ENCODE results near the gene HTRA3. TPM values are rescaled to one million over a fixed set of nuclear protein-coding genes. Genes with fewer than 3 reads are reported as not detected.

HTRA3 gene
- total RNA-seq, 4 donors from 2014 or later: 1.8 to 13.0 (median 6.6) TPM

DNA sequence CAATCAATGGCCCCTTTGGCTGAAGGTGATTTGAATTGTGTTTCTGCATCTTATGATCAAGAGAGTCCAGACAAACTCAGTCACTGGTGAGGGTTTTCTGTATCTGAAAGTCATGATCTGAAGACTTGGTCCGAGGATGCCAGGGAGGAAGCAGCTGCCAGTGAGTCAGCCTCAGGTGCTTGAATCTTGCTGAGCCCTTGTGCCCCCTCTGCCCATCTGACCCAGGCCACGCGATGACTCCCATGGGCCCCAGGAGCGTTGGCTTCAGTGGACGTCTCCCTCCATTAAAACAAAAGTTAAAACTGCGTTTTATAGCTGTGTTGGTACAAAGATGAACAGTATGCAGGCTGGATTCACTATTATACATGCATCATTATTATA is 62.0 kb downstream of the HTRA3 start:
- no peak for DNase-seq

GRCh38 chr4:8332038-8332857 is 62.7 kb downstream of the HTRA3 start:
- 64 to 72% methylated on average over 9 to 12 of the region's 12 CpGs for WGBS, 2 donors
- peaks cover 0 to 20% (median 0%) of the 10 kb centered on the region in 4 donors for H3K27me3 ChIP-seq
- no peak for TF ChIP-seq CTCF (IDR thresholded peaks at IDR 0.05)
- no peak for TF ChIP-seq POLR2A (IDR thresholded peaks at IDR 0.05)
- no peak for DNase-seq
- H3K27ac ChIP-seq: no peak overlapping the region
- H3K4me3 ChIP-seq: no peak overlapping the region
- H3K36me3 ChIP-seq: no peaks in the 10 kb centered on the region
- H3K4me1 ChIP-seq: peaks cover 0 to 14% (median 0%) of the 10 kb centered on the region in 3 donors
- no peaks in the 10 kb centered on the region for H3K9me3 ChIP-seq
- intact Hi-C loops (cut with DNase I): no loop called here

More for the DNA sequence above, 62.0 kb downstream of the HTRA3 start:
- 69 to 78% methylated on average over 1 to 4 of the region's 6 CpGs for WGBS, 2 donors
- Histone ChIP-seq H3K36me3 (no peaks in the 10 kb centered on the region), H3K27me3 (peaks cover 0 to 20% (median 0%) of the 10 kb centered on the region in 4 donors), H3K27ac (peak overlapping the region in 2 of 4 donors; percentile 36 to 49), H3K4me3 (no peak overlapping the region), H3K4me1 (peaks cover 0 to 14% (median 0%) of the 10 kb centered on the region in 3 donors), H3K9me3 (no peaks in the 10 kb centered on the region)
- intact Hi-C loops (cut with DNase I): no loop called here
- no peak for TF ChIP-seq CTCF (IDR thresholded peaks at IDR 0.05)
- TF ChIP-seq POLR2A (IDR thresholded peaks at IDR 0.05): no peak

DNA sequence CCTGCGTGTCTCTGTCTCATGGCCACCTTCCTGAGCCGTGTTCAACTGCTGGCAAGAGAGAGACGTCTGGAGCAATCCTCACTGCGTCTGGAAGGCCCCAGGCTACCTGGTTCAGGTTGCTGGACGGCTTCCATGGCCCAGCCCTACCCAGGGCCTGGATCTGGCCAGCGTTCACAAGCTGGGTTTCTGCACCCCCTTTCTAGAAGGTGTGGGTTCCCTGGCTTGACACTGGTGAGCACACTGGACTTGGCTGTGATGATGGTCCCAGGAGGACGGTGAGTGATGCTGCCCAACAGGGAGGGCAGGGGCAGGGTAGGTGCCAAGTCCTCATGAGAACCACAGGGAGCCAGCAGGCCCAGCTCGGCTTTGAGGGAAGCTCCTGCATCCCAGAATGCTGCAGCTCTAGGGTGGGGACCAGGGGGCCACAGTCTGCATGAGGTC is 63.4 kb downstream of the HTRA3 start:
- Histone ChIP-seq H3K9me3 (no peaks in the 10 kb centered on the region), H3K27me3 (peaks cover 0 to 20% (median 0%) of the 10 kb centered on the region in 4 donors), H3K4me1 (peaks cover 0 to 14% (median 0%) of the 10 kb centered on the region in 3 donors), H3K4me3 (no peak overlapping the region), H3K27ac (no peak overlapping the region), H3K36me3 (no peaks in the 10 kb centered on the region)
- TF ChIP-seq POLR2A (IDR thresholded peaks at IDR 0.05): no peak
- TF ChIP-seq CTCF (IDR thresholded peaks at IDR 0.05): no peak
- no peak for DNase-seq
- 24 to 35% methylated on average over 4 to 5 of the region's 8 CpGs for WGBS, 2 donors
- intact Hi-C loops (cut with DNase I): no loop called here

DNA sequence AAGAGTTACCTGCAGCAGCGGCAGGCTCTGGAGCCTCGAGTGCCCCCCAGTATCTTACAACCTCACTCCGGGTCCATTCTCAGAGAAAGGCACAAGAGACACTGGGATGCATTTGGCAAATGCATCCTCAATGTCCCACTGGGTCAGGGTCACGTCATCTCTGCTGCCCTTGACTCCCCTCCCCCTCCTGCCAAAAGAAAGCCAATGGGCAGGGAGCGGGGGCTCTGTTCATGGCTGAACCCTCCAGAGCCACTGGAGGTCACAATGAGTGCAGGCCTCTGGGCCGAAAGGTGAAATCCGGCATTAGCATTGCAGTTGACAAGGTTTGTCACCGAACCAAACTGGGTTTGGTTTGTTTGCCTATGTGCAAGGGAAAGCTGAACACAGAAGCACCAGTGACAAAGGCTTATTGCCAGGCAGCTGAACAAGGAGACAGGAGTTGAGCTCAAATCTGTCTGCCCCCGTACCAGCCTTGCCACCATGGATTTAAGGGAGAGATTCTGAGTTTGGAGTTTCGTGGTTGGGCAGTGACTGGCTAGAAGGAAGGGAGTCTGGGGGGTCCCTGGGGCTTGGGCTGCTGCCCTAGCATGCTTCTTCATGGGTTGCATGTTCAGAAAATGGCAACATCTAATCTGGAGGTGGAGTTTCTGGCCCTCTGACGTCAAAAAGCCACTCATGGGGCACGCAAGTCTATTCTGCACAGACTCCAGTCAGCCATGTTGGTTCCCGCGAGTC is 64.3 kb downstream of the HTRA3 start:
- H3K27ac ChIP-seq: no peak overlapping the region
- peaks cover 0 to 20% (median 0%) of the 10 kb centered on the region in 4 donors for H3K27me3 ChIP-seq
- 85 to 91% methylated on average over 10 of the region's 14 CpGs for WGBS, 2 donors
- DNase-seq: no peak
- intact Hi-C loops (cut with DNase I): no loop called here
- H3K4me3 ChIP-seq: no peak overlapping the region
- H3K36me3 ChIP-seq: no peaks in the 10 kb centered on the region
- TF ChIP-seq POLR2A (IDR thresholded peaks at IDR 0.05) (no peak), CTCF (IDR thresholded peaks at IDR 0.05) (no peak)
- peaks cover 0 to 14% (median 0%) of the 10 kb centered on the region in 3 donors for H3K4me1 ChIP-seq
- H3K9me3 ChIP-seq: no peaks in the 10 kb centered on the region

All from esophagus squamous epithelium (tissue), 5 donors.